GM12878 (cell line): Measurements from ENCODE around the gene TES. TPM values are rescaled to one million over a fixed set of nuclear protein-coding genes. Genes with fewer than 3 reads are reported as not detected.

Experiments
- ATAC-seq: fragments of 200-7000 bp; cut with Tn5 transposase; 3 replicates; pipeline ENCODE4 v1.9.1; 2020; ENCODE audit warnings: mild to moderate bottlenecking, moderate library complexity
- BruUV-seq: library from RNA; stranded (reverse); fragments of 400-500 nt; replicated peaks from 2 replicates; lab custom pipeline; 2021; lab: Mats Ljungman, UMichigan
- CTCF ChIA-PET: fragments of 300-600 bp; sonication (Branson Sonifier 250); formaldehyde crosslinking; extraction: SDS; loops from one replicate; lab custom pipeline; 2021; ENCODE audit warnings: inconsistent platforms; lab: Yijun Ruan, JAX
- POLR2A ChIA-PET: fragments of 350-600 bp; formaldehyde crosslinking; extraction: SDS; loops from one replicate; lab custom pipeline; 2021; ENCODE audit warnings: inconsistent platforms; lab: Charles Lee
- RAD21 ChIA-PET: fragments of 300-600 bp; sonication (Branson Sonifier 250); formaldehyde crosslinking; loops from one replicate; lab custom pipeline; 2023; ENCODE audit warnings: antibody characterized with exemption; ENCODE audit not compliant: unreplicated experiment; lab: Charles Lee
- SMC1A ChIA-PET: fragments of 300-600 bp; sonication (Branson Sonifier 250); formaldehyde crosslinking; loops from one replicate; lab custom pipeline; 2023; ENCODE audit not compliant: unreplicated experiment, uncharacterized antibody; lab: Charles Lee
- DNase-seq: peaks from one replicate; pipeline ENCODE4 v3.0.0-alpha.2; 2011; ENCODE audit warnings: low read depth, low spot score
- FAIRE-seq: peaks from 3 replicates; lab custom pipeline; 2011; peaks lifted over from hg19 to GRCh38; lab: Jason Lieb, UNC
- H2AFZ ChIP-seq: 2 replicates; pipeline ENCODE4 v1.6.0; 2011; ENCODE audit warnings: low read depth, low read length, control low read depth; ENCODE audit not compliant: control insufficient read depth
- H3K27ac ChIP-seq: 2 replicates; pipeline ENCODE4 v1.5.1; 2011; ENCODE audit warnings: control low read depth; ENCODE audit not compliant: control insufficient read depth, insufficient read depth
- H3K27me3 ChIP-seq, 2 experiments: replicated peaks in 1 of 2; 2 replicates each; pipeline versions ENCODE4 v1.6.0 to v1.6.1; 2011; ENCODE audit warnings: low read length in 1 of 2; ENCODE audit not compliant: control insufficient read depth in 2 of 2, insufficient read depth in 2 of 2
- H3K36me3 ChIP-seq, 2 experiments: 2 replicates each; pipeline ENCODE4 v1.5.1; 2011; ENCODE audit warnings: low read length in 1 of 2; ENCODE audit not compliant: control insufficient read depth in 2 of 2, insufficient read depth in 2 of 2
- H3K4me1 ChIP-seq: 2 replicates; pipeline ENCODE4 v1.6.1; 2011; ENCODE audit warnings: mild to moderate bottlenecking, low read length, moderate library complexity, mixed read lengths; ENCODE audit not compliant: control insufficient read depth, insufficient read depth
- H3K4me2 ChIP-seq: 2 replicates; pipeline ENCODE4 v1.6.0; 2011; ENCODE audit warnings: control low read depth; ENCODE audit not compliant: control insufficient read depth, insufficient read depth
- H3K4me3 ChIP-seq: fragments of 200-600 bp; sonication (generic); 2 replicates; pipeline ENCODE4 v1.5.1; 2016
- H3K79me2 ChIP-seq: 2 replicates; pipeline ENCODE4 v1.6.0; 2011; ENCODE audit warnings: low read length; ENCODE audit not compliant: control insufficient read depth, insufficient read depth
- H3K9ac ChIP-seq: 2 replicates; pipeline ENCODE4 v1.8.0; 2011; ENCODE audit warnings: low read length, control low read depth, mixed read lengths; ENCODE audit not compliant: control insufficient read depth, insufficient read depth
- H3K9me3 ChIP-seq: replicated peaks from 3 replicates; pipeline ENCODE4 v1.5.1; 2011; ENCODE audit warnings: mild to moderate bottlenecking, low read length; ENCODE audit not compliant: control insufficient read depth, insufficient read depth
- H4K20me1 ChIP-seq: 2 replicates; pipeline ENCODE4 v1.6.0; 2011; ENCODE audit not compliant: control insufficient read depth, insufficient read depth
- BACH1 ChIP-seq: fragments of 450-650 bp; IDR thresholded peaks from 2 replicates; pipeline ENCODE4 v1.6.1; 2017; ENCODE audit warnings: mild to moderate bottlenecking, borderline replicate concordance
- BRCA1 ChIP-seq: IDR thresholded peaks from 2 replicates; pipeline ENCODE4 v1.6.1; 2011; ENCODE audit warnings: low read depth, low read length, improper control_type of control experiment
- CHD2 ChIP-seq: IDR thresholded peaks from 2 replicates; pipeline ENCODE4 v1.6.1; 2011; ENCODE audit warnings: low read depth, low read length, improper control_type of control experiment, borderline replicate concordance
- CREM ChIP-seq: IDR thresholded peaks from 2 replicates; pipeline ENCODE4 v1.6.1; 2014; ENCODE audit warnings: antibody characterized with exemption, low read depth
- IKZF1 ChIP-seq: fragments of 450-650 bp; conservative IDR thresholded peaks from 2 replicates; pipeline ENCODE4 v1.6.1; 2017; ENCODE audit warnings: antibody characterized with exemption, mild to moderate bottlenecking
- IKZF2 ChIP-seq, 2 experiments: fragments of 450-650 bp; IDR thresholded peaks; 2 replicates each; pipeline ENCODE4 v1.6.1; 2017; ENCODE audit warnings: mild to moderate bottlenecking in 2 of 2, moderate library complexity in 2 of 2
- IRF5 ChIP-seq: fragments of 450-650 bp; IDR thresholded peaks from 2 replicates; pipeline ENCODE4 v1.6.1; 2017; ENCODE audit warnings: borderline replicate concordance
- MTA2 ChIP-seq: fragments of 450-650 bp; IDR thresholded peaks from 2 replicates; pipeline ENCODE4 v1.6.1; 2016; ENCODE audit warnings: low read depth, mild to moderate bottlenecking, moderate library complexity
- MTA3 ChIP-seq: IDR thresholded peaks from 2 replicates; pipeline ENCODE4 v1.6.1; 2012; ENCODE audit warnings: low read length, inconsistent platforms, borderline replicate concordance
- NFIC ChIP-seq: IDR thresholded peaks from 2 replicates; pipeline ENCODE4 v1.6.1; 2012; ENCODE audit warnings: low read depth, mild to moderate bottlenecking, inconsistent platforms, low read length, moderate library complexity
- NFXL1 ChIP-seq: fragments of 450-650 bp; IDR thresholded peaks from 2 replicates; pipeline ENCODE4 v1.6.1; 2017; ENCODE audit warnings: antibody characterized with exemption, mild to moderate bottlenecking, borderline replicate concordance
- POLR2AphosphoS5 ChIP-seq: IDR thresholded peaks from 2 replicates; pipeline ENCODE4 v1.6.1; 2011; ENCODE audit warnings: mild to moderate bottlenecking, low read length, inconsistent platforms
- RCOR1 ChIP-seq: conservative IDR thresholded peaks from 2 replicates; pipeline ENCODE4 v1.6.1; 2012; ENCODE audit warnings: low read depth, low read length, improper control_type of control experiment
- SP1 ChIP-seq: IDR thresholded peaks from one replicate; pipeline ENCODE4 v1.6.1; 2011; ENCODE audit warnings: low read depth, low read length
- SPI1 ChIP-seq: IDR thresholded peaks from 2 replicates; pipeline ENCODE4 v1.6.1; 2011; ENCODE audit warnings: low read depth, mild to moderate bottlenecking, low read length, moderate library complexity, borderline replicate concordance; ENCODE audit not compliant: insufficient read depth
- WGBS: methylation state at CpG from one replicate; pipeline ENCODE4 v1.1.6; 2016; ENCODE audit warnings: low lambda C conversion rate; ENCODE audit not compliant: insufficient replicate concordance, insufficient coverage; ENCODE audit errors: missing lambda C conversion rate; 5-methylcytosine and 5-hydroxymethylcytosine counted together
- in situ Hi-C: fragments of 300-500 bp; cut with MboI; formaldehyde crosslinking; loops from 9 replicates; pipeline ENCODE4 v1.14.3; 2018; ENCODE audit warnings: mixed read lengths
- intact Hi-C: fragments of 100-400 bp; cut with micrococcal nuclease; formaldehyde crosslinking; loops from one replicate; pipeline ENCODE4 v1.14.2; 2022; ENCODE audit not compliant: unreplicated experiment
- polyA plus RNA-seq, 11 experiments: library from polyadenylated mRNA; depleted of rRNA in 4 of 11; unstranded in 6 of 11; stranded (reverse) in 5 of 11; fragments of >200 nt; fragmentation: Nextera tagmentation in 4 of 11; fragmentation: Illumina TruSeq in 1 of 11; extraction: Ambion mirVana in 4 of 11; extraction: Trizol in 1 of 11; gene quantifications; 1 replicate in 1 of 11; 2 replicates in 10 of 11; pipeline versions ENCODE4 v1.2.1 to v1.2.3, GENCODE V29; 2011 to 2016; ENCODE audit warnings: inconsistent platforms in 2 of 11, missing spikeins in 2 of 11, low read depth in 1 of 11
- total RNA-seq, 4 experiments: library from RNA; depleted of rRNA in 3 of 4; stranded (reverse); fragments of >200 nt in 3 of 4; fragmentation: Illumina TruSeq in 1 of 4; extraction: Trizol in 1 of 4; gene quantifications; 2 replicates each; pipeline versions ENCODE4 v1.2.1 to v1.2.3, GENCODE V29; 2013 to 2021
- TF ChIP-seq, protein P1 (sequence below): IDR thresholded peaks from 2 replicates; pipeline ENCODE4 v1.6.1; 2011; ENCODE audit warnings: low read depth, low read length, improper control_type of control experiment, borderline replicate concordance
- TF ChIP-seq, protein P2 (sequence below): fragments of 450-650 bp; IDR thresholded peaks from 2 replicates; pipeline ENCODE4 v1.6.1; 2017; ENCODE audit warnings: low read depth, mild to moderate bottlenecking, moderate library complexity
- TF ChIP-seq, protein P3 (sequence below): fragments of 450-650 bp; formaldehyde crosslinking; IDR thresholded peaks from 2 replicates; pipeline ENCODE4 v1.4.0; 2022; ENCODE audit warnings: mild to moderate bottlenecking, moderate library complexity

TES gene
- total and polyA plus RNA-seq, 10 of the 15 experiments (the other 5 are each of a cell fraction or from before 2014, with no cell fraction given), result 31.2 to 77.5 (median 59.2) TPM

DNA sequence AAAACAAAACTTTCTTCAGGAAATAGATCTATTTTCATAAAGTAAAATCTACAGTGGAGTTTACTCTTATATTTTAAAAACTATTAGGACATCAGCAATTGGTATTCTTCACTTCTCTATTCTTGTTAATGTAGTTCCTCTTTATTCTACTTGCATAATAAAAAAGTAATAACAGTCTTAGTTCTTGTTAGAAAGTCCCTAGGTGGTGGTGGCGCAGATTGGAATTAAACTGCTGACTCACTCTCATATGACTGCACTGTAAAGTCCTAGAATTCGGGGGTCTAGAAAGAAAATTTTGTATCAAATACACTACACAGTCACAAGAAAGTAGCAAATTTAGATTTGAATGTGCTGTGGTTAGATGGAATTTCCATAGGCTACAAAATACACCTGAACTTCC, 44.6 kb upstream of the TES start:
- H3K27ac ChIP-seq, result peak overlapping the region; percentile 38
- no peak for TF ChIP-seq NFXL1
- peak; percentile 95 for TF ChIP-seq BACH1
- TF ChIP-seq MTA2, result peak; percentile 80
- TF ChIP-seq, protein P1, sequence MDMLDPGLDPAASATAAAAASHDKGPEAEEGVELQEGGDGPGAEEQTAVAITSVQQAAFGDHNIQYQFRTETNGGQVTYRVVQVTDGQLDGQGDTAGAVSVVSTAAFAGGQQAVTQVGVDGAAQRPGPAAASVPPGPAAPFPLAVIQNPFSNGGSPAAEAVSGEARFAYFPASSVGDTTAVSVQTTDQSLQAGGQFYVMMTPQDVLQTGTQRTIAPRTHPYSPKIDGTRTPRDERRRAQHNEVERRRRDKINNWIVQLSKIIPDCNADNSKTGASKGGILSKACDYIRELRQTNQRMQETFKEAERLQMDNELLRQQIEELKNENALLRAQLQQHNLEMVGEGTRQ, result no peak
- no peak for TF ChIP-seq POLR2AphosphoS5
- peak in 1 of 2 experiments; percentile 56; a peak in 2 of 4 replicates for TF ChIP-seq IKZF2 (IDR thresholded peaks at IDR 0.05)
- TF ChIP-seq MTA3, result no peak
- TF ChIP-seq, protein P2, sequence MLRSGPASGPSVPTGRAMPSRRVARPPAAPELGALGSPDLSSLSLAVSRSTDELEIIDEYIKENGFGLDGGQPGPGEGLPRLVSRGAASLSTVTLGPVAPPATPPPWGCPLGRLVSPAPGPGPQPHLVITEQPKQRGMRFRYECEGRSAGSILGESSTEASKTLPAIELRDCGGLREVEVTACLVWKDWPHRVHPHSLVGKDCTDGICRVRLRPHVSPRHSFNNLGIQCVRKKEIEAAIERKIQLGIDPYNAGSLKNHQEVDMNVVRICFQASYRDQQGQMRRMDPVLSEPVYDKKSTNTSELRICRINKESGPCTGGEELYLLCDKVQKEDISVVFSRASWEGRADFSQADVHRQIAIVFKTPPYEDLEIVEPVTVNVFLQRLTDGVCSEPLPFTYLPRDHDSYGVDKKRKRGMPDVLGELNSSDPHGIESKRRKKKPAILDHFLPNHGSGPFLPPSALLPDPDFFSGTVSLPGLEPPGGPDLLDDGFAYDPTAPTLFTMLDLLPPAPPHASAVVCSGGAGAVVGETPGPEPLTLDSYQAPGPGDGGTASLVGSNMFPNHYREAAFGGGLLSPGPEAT, result peak; percentile 95
- TF ChIP-seq IRF5, result no peak
- no peak for TF ChIP-seq CHD2
- 0 out of 2 replicates have a peak, but pooled peaks have one; percentile 48 for TF ChIP-seq IKZF1
- TF ChIP-seq BRCA1, result no peak
- TF ChIP-seq RCOR1, result no peak
- TF ChIP-seq NFIC, result peak; percentile 80
- TF ChIP-seq, protein P3, sequence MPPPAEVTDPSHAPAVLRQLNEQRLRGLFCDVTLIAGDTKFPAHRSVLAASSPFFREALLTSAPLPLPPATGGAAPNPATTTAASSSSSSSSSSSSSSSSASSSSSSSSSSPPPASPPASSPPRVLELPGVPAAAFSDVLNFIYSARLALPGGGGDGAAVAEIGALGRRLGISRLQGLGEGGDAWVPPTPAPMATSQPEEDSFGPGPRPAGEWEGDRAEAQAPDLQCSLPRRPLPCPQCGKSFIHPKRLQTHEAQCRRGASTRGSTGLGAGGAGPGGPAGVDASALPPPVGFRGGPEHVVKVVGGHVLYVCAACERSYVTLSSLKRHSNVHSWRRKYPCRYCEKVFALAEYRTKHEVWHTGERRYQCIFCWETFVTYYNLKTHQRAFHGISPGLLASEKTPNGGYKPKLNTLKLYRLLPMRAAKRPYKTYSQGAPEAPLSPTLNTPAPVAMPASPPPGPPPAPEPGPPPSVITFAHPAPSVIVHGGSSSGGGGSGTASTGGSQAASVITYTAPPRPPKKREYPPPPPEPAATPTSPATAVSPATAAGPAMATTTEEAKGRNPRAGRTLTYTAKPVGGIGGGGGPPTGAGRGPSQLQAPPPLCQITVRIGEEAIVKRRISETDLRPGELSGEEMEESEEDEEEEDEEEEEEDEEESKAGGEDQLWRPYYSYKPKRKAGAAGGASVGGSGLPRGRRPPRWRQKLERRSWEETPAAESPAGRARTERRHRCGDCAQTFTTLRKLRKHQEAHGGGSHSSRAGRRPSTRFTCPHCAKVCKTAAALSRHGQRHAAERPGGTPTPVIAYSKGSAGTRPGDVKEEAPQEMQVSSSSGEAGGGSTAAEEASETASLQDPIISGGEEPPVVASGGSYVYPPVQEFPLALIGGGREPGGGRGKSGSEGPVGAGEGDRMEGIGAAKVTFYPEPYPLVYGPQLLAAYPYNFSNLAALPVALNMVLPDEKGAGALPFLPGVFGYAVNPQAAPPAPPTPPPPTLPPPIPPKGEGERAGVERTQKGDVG (CRISPR knock-in tag), result no peak
- TF ChIP-seq SP1, result no peak
- TF ChIP-seq SPI1, result peak; percentile 86
- TF ChIP-seq CREM, result peak; percentile 39; the same call in 1 of the 2 replicates

More for the DNA sequence above, 44.6 kb upstream of the TES start:
- Histone ChIP-seq H3K4me3 (no peak overlapping the region), H3K4me1 (peaks cover 46% of the 10 kb centered on the region), H2AFZ (peak overlapping the region; percentile 41; the same call in 1 of the 2 replicates), H3K4me2 (0 out of 2 replicates have a peak overlapping the region, but pooled peaks have one; percentile 5), H3K9me3 (no peaks in the 10 kb centered on the region; the same call in 2 of the 3 replicates), H3K27me3 (no peaks in the 10 kb centered on the region), H4K20me1 (no peaks in the 10 kb centered on the region), H3K79me2 (no peaks in the 10 kb centered on the region), H3K36me3 (no peaks in the 10 kb centered on the region), H3K9ac (no peak overlapping the region)
- ChIA-PET POLR2A (no interaction called here), SMC1A (interaction anchor here (1.7 to 2.2 kb wide), 3 partner anchors 14 to 426 kb away, joined by 5 to 11 read pairs (median 7); no protein-coding TSS in a partner anchor), RAD21 (interaction anchor here (1.8 to 2.0 kb wide), 2 partner anchors 45 to 70 kb away, joined by 7 read pairs; partner anchors contain the start of gene TES), CTCF (interaction anchor here (0.8 to 3.1 kb wide), 6 partner anchors 8 to 426 kb away, joined by 5 to 19 read pairs (median 8); no protein-coding TSS in a partner anchor)
- BruUV-seq, result no TSS peak
- DNase-seq (no peak), ATAC-seq (peak; percentile 83), FAIRE-seq (no peak)
- in situ Hi-C loops (no loop called here), intact Hi-C loops (no loop called here)
- 7% methylated on average over 2 of the region's 2 CpGs for WGBS
